T-helper 2 cell treated with Interferon-gamma antibody and Interleukin-4, amounts not matched to agents 5 μg/mL and 100 μg/mL, for 36 hours (primary cell): Measurements from ENCODE around the gene LNX2.

Experiments used
- DNase-seq: peaks from one replicate; pipeline ENCODE4 v3.0.0; 2021; ENCODE audit warnings: low spot score
- H3K27ac Mint-ChIP-seq: one replicate; pipeline ENCODE4 v1.8.0; 2021; ENCODE audit warnings: mild to moderate bottlenecking, mixed read lengths
- H3K27me3 Mint-ChIP-seq: one replicate; pipeline ENCODE4 v1.8.0; 2021; ENCODE audit warnings: low read depth, mixed read lengths
- H3K36me3 Mint-ChIP-seq: one replicate; pipeline ENCODE4 v1.8.0; 2021; ENCODE audit warnings: low read depth, mixed read lengths
- H3K4me1 Mint-ChIP-seq: one replicate; pipeline ENCODE4 v1.8.0; 2021; ENCODE audit warnings: low read depth, mixed read lengths
- H3K4me3 Mint-ChIP-seq: one replicate; pipeline ENCODE4 v1.8.0; 2022; ENCODE audit warnings: mild to moderate bottlenecking, moderate library complexity, mixed read lengths
- H3K9me3 Mint-ChIP-seq: one replicate; pipeline ENCODE4 v1.8.0; 2021; ENCODE audit warnings: mixed read lengths

LNX2 gene

DNA sequence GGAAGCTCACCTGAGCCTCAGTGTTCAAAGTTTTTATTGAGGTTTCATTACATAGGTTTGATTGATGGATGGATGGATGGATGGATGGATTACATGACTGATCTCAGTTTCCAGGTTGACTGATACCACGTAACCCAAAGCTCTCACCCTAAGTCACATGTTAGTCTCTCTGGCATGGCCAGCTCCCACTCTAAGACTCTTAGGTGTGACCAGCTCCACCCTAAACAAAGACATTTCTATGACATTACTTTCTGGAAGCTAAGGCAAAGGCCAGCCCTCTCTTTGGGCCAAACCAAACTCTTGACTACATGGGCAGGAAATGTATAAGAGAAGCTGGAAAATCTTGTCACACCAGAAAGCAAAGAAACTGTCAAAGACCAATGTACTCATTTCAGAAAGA lies 30.0 kb upstream of the LNX2 start:
- Mint-ChIP-seq H3K9me3 (peaks cover 35% of the 10 kb centered on the region), H3K4me1 (no peaks in the 10 kb centered on the region), H3K4me3 (no peak overlapping the region), H3K27ac (no peak overlapping the region), H3K36me3 (peaks cover 54% of the 10 kb centered on the region), H3K27me3 (no peaks in the 10 kb centered on the region)
- no peak for DNase-seq

DNA sequence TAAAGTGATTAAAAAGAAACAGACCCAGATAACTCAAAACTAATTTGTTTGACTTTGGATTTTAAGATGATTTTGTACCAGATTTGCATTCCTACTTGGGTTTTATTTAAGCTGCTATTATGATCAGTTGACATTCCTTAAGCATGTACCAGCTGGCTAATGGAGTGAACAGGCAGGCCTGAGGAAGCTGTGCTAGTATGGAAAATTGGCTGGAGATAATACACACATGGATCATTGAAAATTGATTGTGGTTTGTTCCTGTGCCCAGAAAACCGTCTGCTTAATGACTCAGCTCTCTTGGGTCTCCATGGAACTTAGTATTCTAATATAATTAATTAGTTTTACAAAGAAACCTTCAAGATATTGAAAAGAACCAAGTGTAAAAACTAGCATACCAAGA lies 24.0 kb upstream of the LNX2 start:
- Mint-ChIP-seq H3K4me1 (peaks cover 21% of the 10 kb centered on the region), H3K36me3 (peaks cover 30% of the 10 kb centered on the region), H3K9me3 (peaks cover 16% of the 10 kb centered on the region), H3K4me3 (no peak overlapping the region), H3K27ac (no peak overlapping the region), H3K27me3 (no peaks in the 10 kb centered on the region)
- DNase-seq = no peak

DNA sequence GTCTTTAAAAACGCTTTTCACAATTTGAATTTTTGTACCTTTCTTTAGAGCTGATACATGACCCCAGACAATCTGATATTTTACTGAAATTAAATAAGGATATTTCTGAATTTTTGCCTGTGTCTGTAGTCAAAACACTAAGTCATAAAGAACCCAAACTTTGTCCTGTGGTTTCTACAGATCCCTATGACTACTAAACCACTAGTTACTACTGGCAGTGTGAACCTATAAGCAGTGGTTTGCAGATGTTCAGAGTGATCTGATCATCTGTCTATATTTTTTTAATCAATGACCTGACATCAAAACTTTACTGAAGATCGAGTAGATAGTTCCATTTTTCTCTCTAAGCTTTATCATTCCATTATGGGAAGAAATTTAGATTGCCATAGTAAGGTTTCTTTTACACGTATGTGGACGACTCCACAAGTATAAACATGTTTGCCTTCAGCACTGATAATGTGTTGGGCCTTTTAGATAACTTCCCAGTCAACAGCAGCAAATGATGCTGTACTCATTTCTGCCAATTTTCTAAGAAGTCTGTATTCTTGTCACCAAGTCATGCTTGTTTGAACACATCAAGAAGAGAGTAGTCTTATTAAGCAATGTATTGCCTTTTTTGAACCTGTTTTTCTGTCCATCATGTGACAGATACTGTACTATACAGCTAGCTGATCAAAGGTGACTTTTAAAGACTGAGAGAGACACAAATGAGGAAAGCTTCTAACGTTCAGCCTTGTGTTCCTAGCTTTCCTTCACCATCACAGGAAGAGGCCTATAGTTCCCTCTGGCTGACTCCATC lies 23.2 kb upstream of the LNX2 start:
- Mint-ChIP-seq H3K27ac (peak overlapping the region; percentile 22), H3K4me1 (peaks cover 25% of the 10 kb centered on the region), H3K27me3 (no peaks in the 10 kb centered on the region), H3K9me3 (peaks cover 9% of the 10 kb centered on the region), H3K36me3 (peaks cover 23% of the 10 kb centered on the region), H3K4me3 (no peak overlapping the region)
- no peak for DNase-seq

DNA sequence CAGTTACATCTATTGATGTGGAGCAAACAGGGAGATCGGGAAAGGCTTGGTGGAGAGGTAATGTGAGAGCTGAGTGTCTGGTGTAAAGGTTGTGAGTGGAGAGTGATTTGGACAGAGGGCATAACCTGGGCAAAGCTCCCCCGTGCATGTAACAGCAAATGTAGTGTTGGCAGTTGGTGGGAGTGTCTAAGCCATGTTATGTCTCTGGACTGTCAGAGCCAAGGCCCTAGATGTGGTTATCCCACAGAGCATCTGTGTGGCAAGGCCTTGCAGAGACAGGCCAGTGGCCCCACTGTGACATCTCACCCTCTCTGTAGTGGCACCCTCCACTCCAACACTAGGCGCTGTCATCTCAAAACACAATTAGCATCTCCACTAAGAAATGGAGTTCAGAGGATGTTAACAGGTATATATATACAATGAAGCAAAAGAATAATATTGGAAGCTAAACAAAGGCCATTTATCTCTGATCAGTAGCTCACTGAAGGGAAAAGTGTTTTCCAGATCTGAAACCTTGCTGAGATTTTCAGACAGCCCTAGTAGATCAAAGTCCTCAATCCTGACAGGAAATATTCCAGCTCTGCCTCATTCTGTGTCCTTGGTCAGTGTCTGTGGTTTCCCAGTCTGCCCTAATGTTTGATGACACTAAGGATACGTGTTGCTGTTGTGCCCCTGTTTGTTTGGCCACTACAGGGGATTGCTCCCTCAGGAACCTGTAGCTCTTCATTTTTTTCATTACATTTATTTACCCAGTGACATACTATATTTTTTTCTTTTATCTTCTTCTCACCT lies 21.6 kb upstream of the LNX2 start:
- Mint-ChIP-seq H3K36me3 (peaks cover 17% of the 10 kb centered on the region), H3K9me3 (peaks cover 4% of the 10 kb centered on the region), H3K4me1 (peaks cover 32% of the 10 kb centered on the region), H3K4me3 (no peak overlapping the region), H3K27ac (no peak overlapping the region), H3K27me3 (no peaks in the 10 kb centered on the region)
- DNase-seq = no peak

DNA sequence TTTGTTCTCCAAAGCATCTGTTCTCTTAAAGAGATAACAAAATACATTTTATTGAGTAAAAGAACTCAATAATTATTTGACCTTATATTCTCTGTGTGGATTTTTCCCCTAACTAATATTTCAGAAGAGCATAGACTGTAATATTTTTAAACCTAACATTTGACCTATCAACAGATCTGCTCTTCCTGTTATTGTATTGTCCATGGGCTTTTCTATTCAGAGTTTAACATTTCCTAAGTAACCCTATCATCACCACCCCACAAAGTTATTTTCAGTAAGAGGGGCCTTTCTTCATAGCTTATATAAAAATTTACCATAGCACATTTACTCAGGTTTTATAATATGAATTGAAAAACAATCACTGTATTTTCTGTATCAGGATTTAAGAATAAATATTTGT lies 18.9 kb upstream of the LNX2 start:
- Mint-ChIP-seq H3K27ac (no peak overlapping the region), H3K9me3 (no peaks in the 10 kb centered on the region), H3K27me3 (no peaks in the 10 kb centered on the region), H3K4me3 (no peak overlapping the region), H3K36me3 (peaks cover 8% of the 10 kb centered on the region), H3K4me1 (peaks cover 40% of the 10 kb centered on the region)
- DNase-seq = no peak

GRCh38 chr13:27638521-27638920 lies 18.2 kb upstream of the LNX2 start:
- Mint-ChIP-seq H3K36me3 (peaks cover 7% of the 10 kb centered on the region), H3K4me3 (no peak overlapping the region), H3K4me1 (peaks cover 40% of the 10 kb centered on the region), H3K27ac (no peak overlapping the region), H3K27me3 (no peaks in the 10 kb centered on the region), H3K9me3 (no peaks in the 10 kb centered on the region)
- DNase-seq = no peak

- no peak for DNase-seq
- no peaks in the 10 kb centered on the region for H3K27me3 Mint-ChIP-seq
- H3K36me3 Mint-ChIP-seq = peaks cover 7% of the 10 kb centered on the region
- peaks cover 36% of the 10 kb centered on the region for H3K4me1 Mint-ChIP-seq
- H3K4me3 Mint-ChIP-seq = no peak overlapping the region
- H3K27ac Mint-ChIP-seq = no peak overlapping the region
- H3K9me3 Mint-ChIP-seq = no peaks in the 10 kb centered on the region
Observed at GRCh38 chr13:27638001-27638400, 17.7 kb upstream of the LNX2 start.

- no peak overlapping the region for H3K27ac Mint-ChIP-seq
- no peaks in the 10 kb centered on the region for H3K9me3 Mint-ChIP-seq
- peak overlapping the region; percentile 3 for H3K4me3 Mint-ChIP-seq
- H3K36me3 Mint-ChIP-seq = peaks cover 12% of the 10 kb centered on the region
- H3K27me3 Mint-ChIP-seq = no peaks in the 10 kb centered on the region
- DNase-seq = no peak
- H3K4me1 Mint-ChIP-seq = peaks cover 29% of the 10 kb centered on the region
Observed at GRCh38 chr13:27637289-27637626, 16.9 kb upstream of the LNX2 start.

DNA sequence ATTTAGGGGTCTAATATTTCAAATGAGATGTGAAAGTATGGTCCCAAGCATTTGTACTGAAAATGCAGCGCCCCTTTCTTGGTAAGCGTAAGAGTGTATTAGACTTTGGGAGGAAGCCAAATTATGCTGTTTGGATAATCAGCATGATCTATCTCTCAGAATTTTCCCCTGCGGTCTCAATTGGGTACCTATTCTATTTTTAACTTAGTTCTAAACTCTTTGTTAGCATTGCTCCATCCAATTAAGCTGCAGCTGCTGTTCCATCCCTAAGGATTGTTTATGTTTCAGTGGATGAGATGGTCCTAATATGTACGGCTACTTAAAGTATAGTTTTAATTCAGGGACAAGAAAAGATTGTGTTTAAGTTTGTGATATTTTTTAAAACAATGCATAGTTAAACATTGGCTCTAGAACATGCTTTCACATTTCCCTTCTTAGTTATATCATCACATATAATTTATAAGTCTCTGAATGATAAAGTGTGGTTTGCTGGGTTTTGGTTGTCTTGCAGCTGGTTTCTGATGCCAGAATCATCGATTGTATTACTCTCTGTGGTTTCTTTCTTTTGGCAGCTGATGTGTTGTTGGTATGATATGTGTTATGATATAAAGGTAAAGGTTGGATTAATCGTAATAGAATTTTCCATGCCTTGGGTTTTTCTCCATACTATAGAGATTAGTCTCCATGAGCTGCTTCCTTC lies 16.4 kb upstream of the LNX2 start:
- H3K9me3 Mint-ChIP-seq = no peaks in the 10 kb centered on the region
- H3K36me3 Mint-ChIP-seq = peaks cover 14% of the 10 kb centered on the region
- no peak for DNase-seq
- H3K27ac Mint-ChIP-seq = no peak overlapping the region
- peaks cover 32% of the 10 kb centered on the region for H3K4me1 Mint-ChIP-seq
- no peaks in the 10 kb centered on the region for H3K27me3 Mint-ChIP-seq
- peak overlapping the region; percentile 3 for H3K4me3 Mint-ChIP-seq

DNA sequence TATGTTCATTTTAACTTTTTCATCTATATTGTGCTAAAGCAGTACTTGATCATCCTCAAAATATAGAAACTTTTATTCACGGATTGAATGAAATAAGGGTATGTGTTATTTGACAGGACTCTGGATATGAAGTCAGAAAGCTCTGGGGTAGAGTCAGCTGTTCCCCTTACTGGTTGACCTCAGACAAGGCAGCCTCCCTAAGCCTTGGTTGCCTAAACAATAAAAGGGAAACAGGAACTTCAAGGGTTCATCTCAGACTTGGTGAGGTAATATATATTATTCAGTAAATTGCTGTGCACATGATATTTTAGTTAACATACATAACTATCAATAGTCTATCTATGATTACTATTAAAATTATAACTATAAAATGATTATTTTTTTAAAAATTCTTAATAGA lies 14.9 kb upstream of the LNX2 start:
- Mint-ChIP-seq H3K36me3 (peaks cover 14% of the 10 kb centered on the region), H3K27me3 (no peaks in the 10 kb centered on the region), H3K4me3 (no peak overlapping the region), H3K4me1 (peaks cover 33% of the 10 kb centered on the region), H3K27ac (no peak overlapping the region), H3K9me3 (no peaks in the 10 kb centered on the region)
- DNase-seq = no peak

DNA sequence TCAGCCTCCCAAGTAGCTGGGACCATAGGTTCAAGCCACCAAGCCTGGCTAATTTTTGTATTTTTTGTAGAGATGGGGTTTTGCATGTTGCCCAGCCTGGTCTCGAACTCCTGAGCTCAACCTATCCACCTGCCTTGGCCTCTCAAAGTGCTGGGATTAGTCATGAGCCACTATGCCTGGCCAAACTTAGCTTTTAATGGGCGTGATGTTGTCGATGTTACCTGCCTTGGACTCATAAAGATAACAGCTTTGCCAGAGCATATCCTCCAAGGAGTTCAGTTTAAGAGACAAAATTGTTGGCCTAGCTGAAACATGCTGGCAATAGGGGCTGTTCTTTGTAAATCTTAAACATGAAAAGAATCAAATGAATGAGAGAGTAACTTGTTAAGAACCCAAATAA lies 14.5 kb upstream of the LNX2 start:
- Mint-ChIP-seq H3K9me3 (no peaks in the 10 kb centered on the region), H3K4me3 (no peak overlapping the region), H3K27ac (no peak overlapping the region), H3K27me3 (no peaks in the 10 kb centered on the region), H3K4me1 (peaks cover 29% of the 10 kb centered on the region), H3K36me3 (peaks cover 14% of the 10 kb centered on the region)
- no peak for DNase-seq

GRCh38 chr13:27634231-27634630 lies 13.9 kb upstream of the LNX2 start:
- Mint-ChIP-seq H3K36me3 (peaks cover 14% of the 10 kb centered on the region), H3K4me1 (peaks cover 29% of the 10 kb centered on the region), H3K9me3 (no peaks in the 10 kb centered on the region), H3K27ac (no peak overlapping the region), H3K4me3 (no peak overlapping the region), H3K27me3 (no peaks in the 10 kb centered on the region)
- no peak for DNase-seq

DNA sequence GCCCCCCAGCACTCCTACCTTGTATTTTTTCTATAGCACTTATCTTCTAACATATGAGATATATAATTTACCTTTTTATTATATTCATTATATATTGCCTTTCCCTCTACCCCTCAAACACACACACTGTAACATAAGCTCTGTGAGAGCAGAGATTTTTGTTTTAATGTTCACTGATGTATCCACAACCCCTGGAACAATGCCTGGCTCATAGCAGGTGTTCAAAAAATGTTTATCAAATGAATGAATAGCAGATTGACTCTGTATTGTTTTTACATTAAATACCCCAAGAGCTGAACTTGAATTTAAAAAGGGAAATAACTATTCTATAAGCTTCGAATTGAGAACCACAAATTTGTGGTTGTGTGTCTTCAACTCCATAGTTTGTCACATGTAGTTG lies 12.3 kb upstream of the LNX2 start:
- H3K27me3 Mint-ChIP-seq = no peaks in the 10 kb centered on the region
- H3K27ac Mint-ChIP-seq = no peak overlapping the region
- H3K9me3 Mint-ChIP-seq = no peaks in the 10 kb centered on the region
- no peak overlapping the region for H3K4me3 Mint-ChIP-seq
- no peak for DNase-seq
- peaks cover 17% of the 10 kb centered on the region for H3K36me3 Mint-ChIP-seq
- peaks cover 29% of the 10 kb centered on the region for H3K4me1 Mint-ChIP-seq

DNA sequence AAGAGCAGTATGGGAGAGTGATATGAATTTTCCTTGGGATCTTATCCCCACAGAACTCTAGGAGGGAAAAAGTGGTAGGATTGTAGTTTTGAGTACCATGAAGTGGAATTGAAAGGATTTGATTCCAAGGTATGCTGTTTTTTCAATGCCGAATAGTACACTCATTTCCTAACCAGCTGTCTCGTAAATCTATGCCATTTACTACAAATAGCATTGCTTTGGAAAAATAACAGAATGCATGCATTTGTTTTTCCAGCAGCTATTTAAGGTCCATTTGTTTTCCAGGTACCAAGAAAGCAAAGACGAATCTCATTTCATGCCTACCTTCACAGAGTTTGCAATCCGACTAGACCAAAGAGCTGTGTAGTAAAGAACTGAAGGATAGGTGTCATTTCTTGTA lies 11.9 kb upstream of the LNX2 start:
- no peak overlapping the region for H3K4me3 Mint-ChIP-seq
- H3K36me3 Mint-ChIP-seq = peaks cover 20% of the 10 kb centered on the region
- no peaks in the 10 kb centered on the region for H3K27me3 Mint-ChIP-seq
- H3K9me3 Mint-ChIP-seq = no peaks in the 10 kb centered on the region
- peaks cover 31% of the 10 kb centered on the region for H3K4me1 Mint-ChIP-seq
- H3K27ac Mint-ChIP-seq = no peak overlapping the region
- no peak for DNase-seq
